GM12873 (cell line): ENCODE measurements around the gene P2RY11.

Experiments
- CTCF ChIP-seq: IDR thresholded peaks from 2 replicates; pipeline ENCODE4 v1.5.1; 2012; ENCODE audit warnings: low read depth, mild to moderate bottlenecking, moderate library complexity, low read length, control low read depth; ENCODE audit not compliant: insufficient read depth; ENCODE audit errors: missing control alignments

The P2RY11 gene

GRCh38 chr19:10155839-10156238 is 44.3 kb downstream of the P2RY11 start:
- TF ChIP-seq CTCF = no peak

GRCh38 chr19:10158071-10158470 is 46.6 kb downstream of the P2RY11 start:
- no peak for TF ChIP-seq CTCF

GRCh38 chr19:10158485-10158884 is 47.0 kb downstream of the P2RY11 start:
- no peak for TF ChIP-seq CTCF

- no peak for TF ChIP-seq CTCF
Measured at GRCh38 chr19:10159610-10160009, 48.1 kb downstream of the P2RY11 start.

- TF ChIP-seq CTCF = no peak
Measured at GRCh38 chr19:10163536-10163935, 52.0 kb downstream of the P2RY11 start.
